Measurements from ENCODE around the gene KEAP1. TPM values are rescaled to one million over a fixed set of nuclear protein-coding genes. Genes with fewer than 3 reads are reported as not detected.

Gene KEAP1
- total RNA-seq, 4 donors from 2014 or later = 36.2 to 55.9 (median 48.0) TPM

DNA sequence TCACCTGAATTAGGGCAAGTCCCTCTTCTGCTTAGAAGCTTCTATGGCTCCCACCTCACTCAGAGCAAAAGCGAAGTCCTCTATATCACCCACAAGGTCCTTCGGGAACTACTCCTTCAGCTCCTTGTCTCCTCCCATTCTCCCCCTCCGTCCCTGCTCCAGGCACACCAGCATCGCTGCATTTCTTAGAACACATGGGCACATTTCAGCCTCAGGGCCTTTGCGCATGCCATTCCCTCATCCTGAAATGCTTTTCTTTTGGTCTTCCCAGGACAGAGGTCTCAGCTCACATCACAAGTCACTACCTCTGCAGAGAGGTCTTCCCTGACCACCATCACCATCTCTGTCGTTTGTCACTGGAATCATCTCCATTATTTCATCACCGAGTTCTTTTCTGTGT, 10.1 kb upstream of the KEAP1 start:
- TF ChIP-seq, protein P1, sequence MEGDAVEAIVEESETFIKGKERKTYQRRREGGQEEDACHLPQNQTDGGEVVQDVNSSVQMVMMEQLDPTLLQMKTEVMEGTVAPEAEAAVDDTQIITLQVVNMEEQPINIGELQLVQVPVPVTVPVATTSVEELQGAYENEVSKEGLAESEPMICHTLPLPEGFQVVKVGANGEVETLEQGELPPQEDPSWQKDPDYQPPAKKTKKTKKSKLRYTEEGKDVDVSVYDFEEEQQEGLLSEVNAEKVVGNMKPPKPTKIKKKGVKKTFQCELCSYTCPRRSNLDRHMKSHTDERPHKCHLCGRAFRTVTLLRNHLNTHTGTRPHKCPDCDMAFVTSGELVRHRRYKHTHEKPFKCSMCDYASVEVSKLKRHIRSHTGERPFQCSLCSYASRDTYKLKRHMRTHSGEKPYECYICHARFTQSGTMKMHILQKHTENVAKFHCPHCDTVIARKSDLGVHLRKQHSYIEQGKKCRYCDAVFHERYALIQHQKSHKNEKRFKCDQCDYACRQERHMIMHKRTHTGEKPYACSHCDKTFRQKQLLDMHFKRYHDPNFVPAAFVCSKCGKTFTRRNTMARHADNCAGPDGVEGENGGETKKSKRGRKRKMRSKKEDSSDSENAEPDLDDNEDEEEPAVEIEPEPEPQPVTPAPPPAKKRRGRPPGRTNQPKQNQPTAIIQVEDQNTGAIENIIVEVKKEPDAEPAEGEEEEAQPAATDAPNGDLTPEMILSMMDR (IDR thresholded peaks at IDR 0.05; ENCODE audit: low read depth) = no peak

DNA sequence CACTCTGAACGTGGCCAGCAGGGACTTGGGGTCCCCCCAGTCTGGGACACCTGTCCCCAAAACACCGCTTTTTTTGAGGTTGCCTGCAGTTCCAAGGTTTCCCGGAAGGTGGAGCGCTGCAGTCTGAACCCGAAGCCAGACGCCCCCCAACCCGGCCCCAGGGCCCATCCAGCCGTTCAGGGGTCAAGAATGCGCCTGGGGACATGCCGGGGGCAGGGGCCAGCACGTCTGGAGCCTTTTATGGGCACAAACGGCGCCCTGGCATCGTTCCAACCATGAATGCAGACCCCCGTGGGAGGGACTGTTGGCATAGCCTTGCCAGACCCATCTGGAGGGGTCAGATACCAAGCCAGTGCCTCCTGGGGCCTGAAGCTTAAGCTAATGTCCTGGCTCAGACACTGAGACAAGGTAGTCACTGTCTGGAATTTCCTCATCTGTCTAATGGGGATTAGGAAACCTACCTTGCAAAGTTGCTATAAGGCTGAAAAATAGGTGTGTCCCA, 7.2 kb upstream of the KEAP1 start:
- TF ChIP-seq, protein P1 (IDR thresholded peaks at IDR 0.05; ENCODE audit: low read depth) = no peak

DNA sequence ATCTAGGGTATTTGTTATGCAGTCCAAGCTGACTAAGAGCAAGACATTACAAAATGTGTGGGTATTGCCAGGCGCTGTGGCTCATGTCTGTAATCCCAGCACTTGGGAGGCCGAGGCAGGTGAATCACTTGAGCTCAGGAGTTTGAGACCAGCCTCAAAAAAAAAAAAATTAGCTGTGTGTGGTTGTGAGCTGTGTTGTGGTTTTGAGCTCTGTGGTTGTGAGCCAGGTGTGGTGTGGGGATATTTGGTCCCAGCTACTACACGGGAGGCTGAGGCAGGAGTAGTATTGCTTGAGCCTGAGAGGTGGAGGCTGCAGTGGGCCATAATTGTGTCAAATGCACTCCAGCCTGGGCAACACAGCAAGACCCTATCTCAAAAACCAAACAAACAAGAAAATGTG, 5.6 kb upstream of the KEAP1 start:
- TF ChIP-seq, protein P1 (IDR thresholded peaks at IDR 0.05; ENCODE audit: low read depth) = no peak

DNA sequence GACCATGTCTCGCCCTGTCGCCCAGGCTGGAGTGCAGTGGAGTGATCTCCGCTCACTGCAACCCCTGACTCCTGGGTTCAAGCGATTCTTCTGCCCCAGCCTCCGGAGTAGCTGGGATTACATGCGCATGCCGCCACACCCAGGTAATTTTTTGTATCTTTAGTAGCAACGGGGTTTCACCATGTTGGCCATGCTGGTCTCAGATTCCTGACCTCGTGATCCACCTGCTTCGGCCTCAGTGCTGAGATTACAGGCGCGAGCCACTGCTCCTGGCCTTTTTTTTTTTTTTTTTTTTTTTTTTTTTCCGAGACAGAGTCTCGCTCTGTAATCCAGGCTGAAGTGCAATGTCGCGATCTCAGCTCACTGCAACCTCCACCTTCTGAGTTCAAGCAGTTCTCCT, 4.9 kb upstream of the KEAP1 start:
- TF ChIP-seq, protein P1 (IDR thresholded peaks at IDR 0.05; ENCODE audit: low read depth) = no peak

DNA sequence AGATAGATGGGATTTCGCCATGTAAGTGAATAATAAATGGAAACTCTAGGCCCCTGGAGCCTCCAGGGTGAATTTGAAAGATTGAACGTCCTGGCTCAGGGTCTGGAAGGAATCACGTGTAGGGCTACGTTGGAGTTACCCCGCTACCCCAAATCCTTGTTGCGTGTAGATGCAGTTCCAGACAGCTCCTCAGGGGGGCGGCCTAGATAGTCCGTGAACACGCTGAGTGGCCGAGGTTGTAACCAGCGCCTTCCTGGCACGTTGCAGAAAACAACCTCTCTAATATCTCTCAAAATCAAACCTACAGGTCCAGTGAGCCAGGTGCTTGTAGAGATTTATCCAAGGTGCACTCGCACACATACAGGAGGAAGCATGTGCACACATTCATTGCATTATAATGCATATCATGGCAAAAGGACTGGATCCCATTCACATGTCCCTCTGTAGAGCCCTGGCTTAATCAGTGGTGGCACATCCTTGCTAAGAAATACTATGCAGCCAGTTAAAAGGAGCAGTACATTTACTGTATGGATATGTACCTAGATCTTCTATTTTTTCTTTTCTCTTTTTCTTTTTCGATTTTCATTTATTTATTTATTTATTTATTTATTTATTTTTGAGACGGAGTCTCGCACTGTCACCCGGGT, 2.5 kb upstream of the KEAP1 start:
- TF ChIP-seq, protein P1 (IDR thresholded peaks at IDR 0.05; ENCODE audit: low read depth) = no peak

DNA sequence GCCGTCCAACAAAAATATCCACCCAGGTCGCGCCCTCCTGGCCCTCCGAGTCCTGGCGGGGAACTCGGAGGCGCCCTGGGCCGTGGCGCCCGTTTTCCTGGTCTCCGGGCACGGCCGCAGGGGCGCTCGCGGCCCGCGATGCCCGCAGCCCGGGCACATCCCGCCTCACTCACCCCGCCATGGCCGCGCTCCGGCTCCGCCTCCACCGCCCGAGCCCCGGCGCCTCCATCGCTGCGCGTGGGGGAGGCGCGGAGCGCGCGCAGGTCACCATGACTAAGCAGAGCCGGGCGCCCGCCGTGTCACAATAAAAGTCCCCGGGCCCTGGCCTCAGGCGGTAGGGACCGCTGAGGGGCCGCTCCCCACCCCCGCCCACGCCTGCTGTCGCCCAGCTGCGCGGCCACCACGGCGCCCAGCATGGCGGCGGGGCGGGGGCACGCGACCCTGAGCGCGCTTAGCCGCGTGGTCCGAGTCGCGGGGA, 593 bp downstream of the KEAP1 start:
- TF ChIP-seq, protein P1 (IDR thresholded peaks at IDR 0.05; ENCODE audit: low read depth) = no peak

DNA sequence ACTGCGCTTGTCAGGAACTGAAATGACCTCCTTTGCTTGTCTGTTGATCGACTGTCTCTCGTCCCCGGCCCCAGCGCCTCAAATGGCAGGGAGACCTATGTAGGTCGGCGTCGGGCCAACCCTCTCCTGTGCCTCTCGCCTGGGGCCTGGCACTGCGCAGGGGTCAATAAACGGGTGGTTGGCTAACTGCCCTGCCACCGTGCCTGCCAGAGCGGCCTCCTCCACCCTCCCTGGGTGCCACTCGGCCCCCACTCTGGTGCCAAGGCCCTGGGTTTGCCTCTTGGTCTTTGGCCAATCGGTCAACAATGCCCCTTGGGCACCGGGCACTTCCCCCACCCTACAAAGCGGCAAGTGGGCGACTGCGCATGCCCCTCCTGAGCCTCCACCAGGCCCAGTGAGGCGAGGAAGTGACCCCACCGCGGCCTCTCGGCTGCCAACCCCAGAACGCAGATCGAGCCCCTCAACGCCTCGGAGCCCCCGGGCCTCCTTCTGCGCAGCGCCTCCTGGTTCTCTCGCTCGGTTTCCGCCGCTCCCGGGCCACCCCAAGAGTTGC, 1.1 kb downstream of the KEAP1 start:
- TF ChIP-seq, protein P1 (IDR thresholded peaks at IDR 0.05; ENCODE audit: low read depth) = no peak
